NCI-H1417 treated with DMSO at 0.1 percent for 48 hours (cell line): ENCODE results near the gene TRPM3.
"Not testable (repeated sequence)": the region's sequence is repeated elsewhere in the genome, so short reads cannot be mapped to it uniquely, and the experiment has no call there.

ENCODE experiments used
- DNase-seq: peaks from one replicate; lab custom pipeline; 2025; lab: John Stamatoyannopoulos, UW

The TRPM3 gene

GRCh38 chr9:70749066-70749465 is 372.4 kb downstream of the TRPM3 start:
- DNase-seq = no peak

GRCh38 chr9:70747261-70747718 is 374.1 kb downstream of the TRPM3 start:
- DNase-seq = no peak

GRCh38 chr9:70746760-70747159 is 374.7 kb downstream of the TRPM3 start:
- DNase-seq = no peak

- no peak for DNase-seq
Observed at GRCh38 chr9:70746316-70746715, 375.1 kb downstream of the TRPM3 start.

GRCh38 chr9:70724794-70725193 is 396.6 kb downstream of the TRPM3 start:
- DNase-seq = not testable (repeated sequence)

GRCh38 chr9:70724025-70724424 is 397.4 kb downstream of the TRPM3 start:
- not testable (repeated sequence) for DNase-seq

GRCh38 chr9:70706797-70707196 is 414.6 kb downstream of the TRPM3 start:
- not testable (repeated sequence) for DNase-seq

- no peak for DNase-seq
Observed at GRCh38 chr9:70701163-70701562, 420.3 kb downstream of the TRPM3 start.

GRCh38 chr9:70696694-70697335 is 424.6 kb downstream of the TRPM3 start:
- DNase-seq = no peak

- no peak for DNase-seq
Observed at GRCh38 chr9:70694758-70695157, 426.7 kb downstream of the TRPM3 start.

- DNase-seq = no peak
Observed at GRCh38 chr9:70693186-70693585, 428.2 kb downstream of the TRPM3 start.

GRCh38 chr9:70692431-70692830 is 429.0 kb downstream of the TRPM3 start:
- DNase-seq = no peak

- no peak for DNase-seq
Observed at GRCh38 chr9:70688704-70689103, 432.7 kb downstream of the TRPM3 start.

GRCh38 chr9:70683841-70684240 is 437.6 kb downstream of the TRPM3 start:
- DNase-seq = no peak

GRCh38 chr9:70682298-70682697 is 439.1 kb downstream of the TRPM3 start:
- no peak for DNase-seq

GRCh38 chr9:70679845-70680244 is 441.6 kb downstream of the TRPM3 start:
- DNase-seq = no peak

- DNase-seq = no peak
Observed at GRCh38 chr9:70678153-70678552, 443.3 kb downstream of the TRPM3 start.

GRCh38 chr9:70677055-70677735 is 444.2 kb downstream of the TRPM3 start:
- no peak for DNase-seq

- no peak for DNase-seq
Observed at GRCh38 chr9:70675868-70676370, 445.5 kb downstream of the TRPM3 start.

- DNase-seq = no peak
Observed at GRCh38 chr9:70673844-70674243, 447.6 kb downstream of the TRPM3 start.

GRCh38 chr9:70672161-70672649 is 449.2 kb downstream of the TRPM3 start:
- DNase-seq = no peak

GRCh38 chr9:70668751-70669150 is 452.7 kb downstream of the TRPM3 start:
- no peak for DNase-seq

GRCh38 chr9:70658765-70659164 is 462.7 kb downstream of the TRPM3 start:
- DNase-seq = no peak
